Ascending aorta (tissue), 2 donors: ENCODE measurements around the gene SLIT3. TPM values are rescaled to one million over a fixed set of nuclear protein-coding genes. Genes with fewer than 3 reads are reported as not detected.

Experiments used
- DNase-seq, 2 donors: peaks; one replicate each; pipeline ENCODE4 v3.0.0-alpha.2; 2019; ENCODE audit warnings: low spot score in 2 of 2
- H3K27ac ChIP-seq, 2 donors: fragments of 200-600 bp; sonication (generic); one replicate each; pipeline ENCODE4 v1.5.1; 2016 to 2017; ENCODE audit warnings: mild to moderate bottlenecking in 1 of 2
- H3K27me3 ChIP-seq: fragments of 200-600 bp; sonication (generic); one replicate; pipeline ENCODE4 v1.5.1; 2017
- H3K36me3 ChIP-seq, 2 donors: fragments of 200-600 bp; sonication (generic); one replicate each; pipeline ENCODE4 v1.5.1; 2016
- H3K4me1 ChIP-seq, 2 donors: fragments of 200-600 bp; sonication (generic); one replicate each; pipeline ENCODE4 v1.5.1; 2016 to 2017; ENCODE audit warnings: mild to moderate bottlenecking in 1 of 2
- H3K4me3 ChIP-seq, 2 donors: fragments of 200-600 bp; sonication (generic); one replicate each; pipeline ENCODE4 v1.5.1; 2016 to 2017; ENCODE audit warnings: mild to moderate bottlenecking in 1 of 2
- H3K9me3 ChIP-seq, 2 donors: fragments of 200-600 bp; sonication (generic); one replicate each; pipeline ENCODE4 v1.5.1; 2016
- intact Hi-C: fragments of 100-400 bp; cut with DNase I; formaldehyde crosslinking; loops from one replicate; pipeline ENCODE4 v1.15.1; 2023
- total RNA-seq: library from RNA; depleted of rRNA; stranded (reverse); fragments of >200 nt; gene quantifications from one replicate; pipeline ENCODE4 v1.1.0, GENCODE V29; 2016
- TF ChIP-seq, protein P1 (sequence below), 3 experiments: fragments of 200-600 bp in 2 of 3; fragments of 450-650 bp in 1 of 3; sonication (generic) in 2 of 3; IDR thresholded peaks; one replicate each; pipeline ENCODE4 v1.5.1; 2016 to 2019; ENCODE audit warnings: antibody characterized with exemption in 3 of 3, mild to moderate bottlenecking in 1 of 3, moderate library complexity in 1 of 3

The SLIT3 gene
- total RNA-seq, 1 donor from 2014 or later: 128 TPM

DNA sequence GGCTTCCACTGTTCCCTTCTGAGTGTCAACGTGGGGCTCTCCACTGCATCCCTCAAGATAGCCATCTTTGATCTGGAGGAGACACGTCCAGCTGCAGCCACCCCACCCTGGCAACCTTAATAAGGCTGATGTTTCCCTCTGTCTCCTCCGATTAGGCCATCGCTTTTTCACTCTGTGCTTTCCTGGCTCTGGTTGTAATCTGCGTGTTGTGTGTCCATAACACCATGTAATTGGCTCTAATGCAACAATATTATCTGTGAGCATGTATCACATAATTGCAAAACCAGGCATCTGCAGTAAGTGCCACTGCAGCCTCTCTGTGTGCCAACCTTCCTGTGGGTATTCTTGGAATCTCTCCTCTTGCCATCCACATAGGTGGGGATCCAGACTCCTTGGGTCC lies 471.9 kb downstream of the SLIT3 start:
- DNase-seq: no peak
- Histone ChIP-seq H3K4me3 (no peak overlapping the region), H3K4me1 (no peaks in the 10 kb centered on the region), H3K36me3 (no peaks in the 10 kb centered on the region), H3K9me3 (no peaks in the 10 kb centered on the region), H3K27me3 (no peaks in the 10 kb centered on the region), H3K27ac (no peak overlapping the region)
- TF ChIP-seq, protein P1, sequence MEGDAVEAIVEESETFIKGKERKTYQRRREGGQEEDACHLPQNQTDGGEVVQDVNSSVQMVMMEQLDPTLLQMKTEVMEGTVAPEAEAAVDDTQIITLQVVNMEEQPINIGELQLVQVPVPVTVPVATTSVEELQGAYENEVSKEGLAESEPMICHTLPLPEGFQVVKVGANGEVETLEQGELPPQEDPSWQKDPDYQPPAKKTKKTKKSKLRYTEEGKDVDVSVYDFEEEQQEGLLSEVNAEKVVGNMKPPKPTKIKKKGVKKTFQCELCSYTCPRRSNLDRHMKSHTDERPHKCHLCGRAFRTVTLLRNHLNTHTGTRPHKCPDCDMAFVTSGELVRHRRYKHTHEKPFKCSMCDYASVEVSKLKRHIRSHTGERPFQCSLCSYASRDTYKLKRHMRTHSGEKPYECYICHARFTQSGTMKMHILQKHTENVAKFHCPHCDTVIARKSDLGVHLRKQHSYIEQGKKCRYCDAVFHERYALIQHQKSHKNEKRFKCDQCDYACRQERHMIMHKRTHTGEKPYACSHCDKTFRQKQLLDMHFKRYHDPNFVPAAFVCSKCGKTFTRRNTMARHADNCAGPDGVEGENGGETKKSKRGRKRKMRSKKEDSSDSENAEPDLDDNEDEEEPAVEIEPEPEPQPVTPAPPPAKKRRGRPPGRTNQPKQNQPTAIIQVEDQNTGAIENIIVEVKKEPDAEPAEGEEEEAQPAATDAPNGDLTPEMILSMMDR (IDR thresholded peaks at IDR 0.05): no peak
- intact Hi-C loops: no loop called here

DNA sequence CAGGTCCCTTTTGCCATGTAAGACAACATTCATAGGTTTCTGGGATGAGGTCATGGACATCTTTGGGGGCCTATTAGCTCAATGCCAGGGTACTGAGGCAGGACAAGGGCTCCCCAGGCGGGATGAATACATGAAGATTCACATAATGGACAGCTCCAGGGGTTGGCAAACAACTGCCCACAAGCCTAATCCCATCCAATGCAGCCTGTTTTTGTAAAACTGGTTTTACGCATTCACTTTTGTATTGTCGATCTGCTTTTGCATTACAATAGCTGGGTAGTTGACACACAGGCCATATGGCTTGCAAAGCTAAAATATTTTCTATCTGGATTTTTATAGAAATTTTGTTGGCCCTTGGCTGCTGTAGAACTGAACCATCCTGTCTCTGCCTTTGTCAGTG lies 473.3 kb downstream of the SLIT3 start:
- H3K4me3 ChIP-seq: no peak overlapping the region
- no peak for DNase-seq
- intact Hi-C loops: no loop called here
- H3K4me1 ChIP-seq: no peaks in the 10 kb centered on the region
- TF ChIP-seq, protein P1 (IDR thresholded peaks at IDR 0.05): no peak
- H3K36me3 ChIP-seq: no peaks in the 10 kb centered on the region
- H3K27me3 ChIP-seq: no peaks in the 10 kb centered on the region
- no peak overlapping the region for H3K27ac ChIP-seq
- no peaks in the 10 kb centered on the region for H3K9me3 ChIP-seq

DNA sequence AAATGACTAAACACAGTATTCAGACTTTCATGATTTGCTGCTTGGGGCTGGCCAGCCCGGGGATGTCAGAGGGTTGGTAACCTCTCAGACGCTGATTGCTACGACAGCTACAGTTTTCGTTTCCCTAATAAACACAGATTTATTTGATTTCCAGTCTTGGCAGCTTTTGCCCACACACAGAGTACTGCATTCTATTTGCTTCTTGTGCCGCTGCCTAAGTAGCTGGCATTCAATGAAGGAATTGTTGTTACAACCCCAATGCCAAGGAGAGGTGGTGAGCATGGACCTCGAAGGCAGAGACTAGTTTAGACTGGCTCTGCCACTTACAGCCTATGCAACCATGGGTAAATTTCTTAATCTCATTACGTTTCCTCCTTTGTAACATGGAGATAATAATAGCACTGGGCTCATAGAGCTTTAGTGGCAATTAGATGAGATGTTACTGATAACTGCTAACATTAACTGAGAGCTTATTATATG lies 474.7 kb downstream of the SLIT3 start:
- Histone ChIP-seq H3K4me1 (peaks cover 0 to 2% of the 10 kb centered on the region in 2 donors), H3K9me3 (no peaks in the 10 kb centered on the region), H3K27me3 (no peaks in the 10 kb centered on the region), H3K4me3 (no peak overlapping the region), H3K36me3 (no peaks in the 10 kb centered on the region), H3K27ac (no peak overlapping the region)
- TF ChIP-seq, protein P1 (IDR thresholded peaks at IDR 0.05): no peak
- DNase-seq: no peak
- intact Hi-C loops: no loop called here

DNA sequence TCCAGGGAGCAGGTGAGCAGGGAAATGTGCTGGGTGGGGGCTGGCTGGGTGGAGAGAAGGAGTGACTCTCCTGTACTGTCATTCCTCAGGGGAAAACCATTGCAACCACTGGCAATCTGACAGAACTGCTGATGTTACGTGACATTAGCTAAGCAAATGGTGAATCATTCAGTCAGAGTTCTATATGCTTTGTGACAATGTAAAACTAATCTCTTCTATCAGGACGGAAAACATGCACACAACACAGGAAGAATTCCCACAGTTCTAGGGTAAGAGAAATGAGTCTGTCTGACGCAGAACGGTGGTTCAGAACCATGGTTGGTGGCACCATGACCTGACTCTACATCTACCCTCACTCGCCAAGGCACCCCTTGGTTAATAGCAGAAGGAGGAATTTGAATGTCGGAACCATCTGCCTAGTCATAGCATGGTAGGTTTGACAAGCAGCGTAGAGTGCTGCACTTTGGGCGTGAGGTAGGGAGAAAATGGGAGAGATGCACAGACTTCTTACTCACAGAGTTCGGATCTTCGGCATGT lies 478.1 kb downstream of the SLIT3 start:
- H3K36me3 ChIP-seq: no peaks in the 10 kb centered on the region
- DNase-seq: no peak

DNA sequence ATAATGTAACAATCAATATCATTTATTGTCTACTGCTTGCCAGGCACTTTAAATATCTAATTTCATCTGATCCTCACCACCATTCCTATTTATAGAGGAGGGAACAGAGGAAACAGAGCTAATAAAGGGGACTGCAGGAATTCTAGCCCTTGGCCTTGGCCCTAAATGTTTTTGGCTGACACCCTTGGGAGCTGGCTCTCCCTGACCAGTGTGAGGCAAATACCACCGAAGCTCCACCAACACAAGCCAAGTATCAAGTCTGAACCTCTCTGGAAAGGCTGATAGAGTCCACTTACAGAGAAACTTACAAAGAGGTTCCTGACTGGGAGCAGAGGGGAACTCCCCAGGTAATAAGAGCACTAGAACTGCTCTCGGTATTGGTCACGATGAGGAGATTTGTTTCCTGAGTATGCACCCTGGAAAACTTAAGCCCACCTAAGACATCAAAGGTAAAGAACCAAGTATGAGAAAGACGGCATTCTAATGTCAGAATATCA lies 478.6 kb downstream of the SLIT3 start:
- intact Hi-C loops: no loop called here
- Histone ChIP-seq H3K27me3 (no peaks in the 10 kb centered on the region), H3K27ac (no peak overlapping the region), H3K36me3 (no peaks in the 10 kb centered on the region), H3K9me3 (no peaks in the 10 kb centered on the region), H3K4me3 (no peak overlapping the region), H3K4me1 (peaks cover 0 to 2% of the 10 kb centered on the region in 2 donors)
- TF ChIP-seq, protein P1 (IDR thresholded peaks at IDR 0.05): no peak
- no peak for DNase-seq

More for the DNA sequence above, 478.1 kb downstream of the SLIT3 start:
- Histone ChIP-seq H3K27me3 (no peaks in the 10 kb centered on the region), H3K27ac (no peak overlapping the region), H3K4me1 (peaks cover 0 to 2% of the 10 kb centered on the region in 2 donors), H3K9me3 (no peaks in the 10 kb centered on the region), H3K4me3 (no peak overlapping the region)
- intact Hi-C loops: no loop called here
- TF ChIP-seq, protein P1 (IDR thresholded peaks at IDR 0.05): no peak
